K562 (cell line): ENCODE results near the gene GABRD. TPM values are rescaled to one million over a fixed set of nuclear protein-coding genes. Genes with fewer than 3 reads are reported as not detected.

Experiments
- ATF7 ChIP-seq: fragments of 450-650 bp; IDR thresholded peaks from 2 replicates; pipeline ENCODE4 v1.7.1; 2014; ENCODE audit warnings: mild to moderate bottlenecking, moderate library complexity
- ESRRA ChIP-seq: fragments of 450-650 bp; IDR thresholded peaks from 2 replicates; pipeline ENCODE4 v1.6.1; 2014; ENCODE audit warnings: low read depth, mild to moderate bottlenecking, moderate library complexity, borderline replicate concordance
- JUND ChIP-seq, 2 experiments: IDR thresholded peaks; 2 replicates in 1 of 2; 3 replicates in 1 of 2; pipeline ENCODE4 v1.6.1; 2011; ENCODE audit warnings: borderline replicate concordance in 2 of 2, low read depth in 2 of 2, low read length in 2 of 2, improper control_type of control experiment in 1 of 2, missing biosample characterization in 1 of 2, missing genetic modification characterization in 1 of 2, missing genetic modification reagents in 1 of 2
- RAD21 ChIP-seq, 2 experiments: fragments of 250-450 bp in 1 of 2; fragments of 450-650 bp in 1 of 2; sonication (Bioruptor Pico) in 1 of 2; formaldehyde crosslinking in 1 of 2; IDR thresholded peaks in 1 of 2; conservative IDR thresholded peaks in 1 of 2; 2 replicates each; pipeline versions ENCODE4 v1.4.0 to v1.8.0; 2020 to 2022; ENCODE audit warnings: mild to moderate bottlenecking in 2 of 2, moderate library complexity in 1 of 2
- RB1 ChIP-seq: fragments of 450-650 bp; IDR thresholded peaks from 2 replicates; pipeline ENCODE4 v1.6.1; 2017; ENCODE audit warnings: low read depth, mild to moderate bottlenecking
- RBM14 ChIP-seq: fragments of 200-400 bp; formaldehyde crosslinking; IDR thresholded peaks from 2 replicates; pipeline ENCODE4 v1.6.1; 2018; ENCODE audit warnings: low read depth, mild to moderate bottlenecking, low read length, moderate library complexity, borderline replicate concordance; ENCODE audit not compliant: insufficient read depth
- ZNF263 ChIP-seq: sonication (generic); formaldehyde crosslinking; IDR thresholded peaks from 2 replicates; pipeline ENCODE4 v1.8.0; 2022; ENCODE audit warnings: mild to moderate bottlenecking, missing genetic modification reagents, borderline replicate concordance
- polyA plus RNA-seq, 8 experiments: library from polyadenylated mRNA; depleted of rRNA in 4 of 8; stranded (reverse) in 5 of 8; unstranded in 3 of 8; fragments of >200 nt; fragmentation: Nextera tagmentation in 2 of 8; fragmentation: Illumina TruSeq in 1 of 8; extraction: Ambion mirVana in 2 of 8; extraction: Trizol in 1 of 8; gene quantifications; 2 replicates each; pipeline versions ENCODE4 v1.2.1 to v1.2.3, GENCODE V29; 2011 to 2014; ENCODE audit warnings: inconsistent platforms in 1 of 8, missing spikeins in 1 of 8
- total RNA-seq, 7 experiments: library from RNA; depleted of rRNA in 6 of 7; stranded (reverse); fragments of >200 nt in 6 of 7; fragmentation: Illumina TruSeq in 2 of 7; extraction: Trizol in 2 of 7; gene quantifications; 2 replicates each; pipeline versions ENCODE4 v1.2.1 to v1.2.3, GENCODE V29; 2011 to 2021; ENCODE audit warnings: low replicate concordance in 1 of 7
- TF ChIP-seq, protein P1 (sequence below): fragments of 150-350 bp; conservative IDR thresholded peaks from 2 replicates; pipeline ENCODE4 v1.6.1; 2014; ENCODE audit warnings: low read length
- TF ChIP-seq, protein P2 (sequence below): fragments of 250-450 bp; sonication (Bioruptor Pico); IDR thresholded peaks from 2 replicates; pipeline ENCODE4 v1.4.0; 2020
- TF ChIP-seq, protein P3 (sequence below): fragments of 450-650 bp; IDR thresholded peaks from 2 replicates; pipeline ENCODE4 v1.6.1; 2018; ENCODE audit not compliant: partially characterized antibody
- TF ChIP-seq, protein P4 (sequence below): fragments of 450-650 bp; IDR thresholded peaks from 2 replicates; pipeline ENCODE4 v1.6.1; 2017; ENCODE audit warnings: mild to moderate bottlenecking, moderate library complexity

GABRD gene
- total and polyA plus RNA-seq, 9 of the 15 experiments (the other 6 are each of a cell fraction or from before 2014, with no cell fraction given), result 0.07 TPM; not detected in 8

DNA sequence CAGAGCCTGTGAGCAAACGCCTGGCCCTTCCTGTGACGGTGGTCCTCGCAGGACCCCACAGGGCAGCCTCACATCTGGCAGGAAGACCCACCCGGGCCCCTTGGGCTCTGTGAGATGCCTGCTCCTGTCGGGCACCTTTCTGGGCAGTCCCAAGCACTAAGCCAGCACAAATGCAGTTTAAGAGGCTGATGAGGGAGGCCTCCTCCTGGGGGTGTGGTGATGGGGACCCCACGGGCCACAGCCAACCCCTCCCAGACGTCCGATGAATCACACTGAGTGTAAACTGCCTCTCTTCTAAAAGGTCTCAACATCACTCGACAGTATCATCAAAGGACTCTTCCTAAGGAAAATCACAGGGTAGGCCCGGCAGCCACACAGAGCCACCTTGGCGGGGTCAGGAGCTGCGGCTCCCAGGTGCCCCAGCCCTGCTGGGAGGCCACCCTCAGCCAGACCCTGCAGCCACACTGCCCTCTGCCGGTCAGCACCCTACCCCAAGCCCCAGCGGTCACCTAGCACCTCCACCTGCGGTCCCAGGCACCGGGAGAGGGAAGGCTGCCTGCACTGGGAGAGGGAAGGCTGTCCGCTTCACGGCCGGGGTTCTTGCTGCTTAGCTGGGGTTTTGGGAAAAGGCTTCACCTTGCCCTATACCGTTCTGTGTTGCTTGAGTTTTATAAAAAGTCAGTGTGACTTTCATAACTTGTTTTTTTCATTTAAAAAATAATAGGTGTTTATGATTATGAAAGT, 27.2 kb downstream of the GABRD start (continued):
- peak; percentile 25; the same call in 1 of the 2 replicates for TF ChIP-seq ATF7
- TF ChIP-seq ZNF263, result 0 out of 2 replicates have a peak, but pooled peaks have one; percentile 24
- TF ChIP-seq, protein P1, sequence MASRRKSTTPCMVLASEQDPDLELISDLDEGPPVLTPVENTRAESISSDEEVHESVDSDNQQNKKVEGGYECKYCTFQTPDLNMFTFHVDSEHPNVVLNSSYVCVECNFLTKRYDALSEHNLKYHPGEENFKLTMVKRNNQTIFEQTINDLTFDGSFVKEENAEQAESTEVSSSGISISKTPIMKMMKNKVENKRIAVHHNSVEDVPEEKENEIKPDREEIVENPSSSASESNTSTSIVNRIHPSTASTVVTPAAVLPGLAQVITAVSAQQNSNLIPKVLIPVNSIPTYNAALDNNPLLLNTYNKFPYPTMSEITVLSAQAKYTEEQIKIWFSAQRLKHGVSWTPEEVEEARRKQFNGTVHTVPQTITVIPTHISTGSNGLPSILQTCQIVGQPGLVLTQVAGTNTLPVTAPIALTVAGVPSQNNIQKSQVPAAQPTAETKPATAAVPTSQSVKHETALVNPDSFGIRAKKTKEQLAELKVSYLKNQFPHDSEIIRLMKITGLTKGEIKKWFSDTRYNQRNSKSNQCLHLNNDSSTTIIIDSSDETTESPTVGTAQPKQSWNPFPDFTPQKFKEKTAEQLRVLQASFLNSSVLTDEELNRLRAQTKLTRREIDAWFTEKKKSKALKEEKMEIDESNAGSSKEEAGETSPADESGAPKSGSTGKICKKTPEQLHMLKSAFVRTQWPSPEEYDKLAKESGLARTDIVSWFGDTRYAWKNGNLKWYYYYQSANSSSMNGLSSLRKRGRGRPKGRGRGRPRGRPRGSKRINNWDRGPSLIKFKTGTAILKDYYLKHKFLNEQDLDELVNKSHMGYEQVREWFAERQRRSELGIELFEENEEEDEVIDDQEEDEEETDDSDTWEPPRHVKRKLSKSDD, result no peak
- TF ChIP-seq, protein P2, sequence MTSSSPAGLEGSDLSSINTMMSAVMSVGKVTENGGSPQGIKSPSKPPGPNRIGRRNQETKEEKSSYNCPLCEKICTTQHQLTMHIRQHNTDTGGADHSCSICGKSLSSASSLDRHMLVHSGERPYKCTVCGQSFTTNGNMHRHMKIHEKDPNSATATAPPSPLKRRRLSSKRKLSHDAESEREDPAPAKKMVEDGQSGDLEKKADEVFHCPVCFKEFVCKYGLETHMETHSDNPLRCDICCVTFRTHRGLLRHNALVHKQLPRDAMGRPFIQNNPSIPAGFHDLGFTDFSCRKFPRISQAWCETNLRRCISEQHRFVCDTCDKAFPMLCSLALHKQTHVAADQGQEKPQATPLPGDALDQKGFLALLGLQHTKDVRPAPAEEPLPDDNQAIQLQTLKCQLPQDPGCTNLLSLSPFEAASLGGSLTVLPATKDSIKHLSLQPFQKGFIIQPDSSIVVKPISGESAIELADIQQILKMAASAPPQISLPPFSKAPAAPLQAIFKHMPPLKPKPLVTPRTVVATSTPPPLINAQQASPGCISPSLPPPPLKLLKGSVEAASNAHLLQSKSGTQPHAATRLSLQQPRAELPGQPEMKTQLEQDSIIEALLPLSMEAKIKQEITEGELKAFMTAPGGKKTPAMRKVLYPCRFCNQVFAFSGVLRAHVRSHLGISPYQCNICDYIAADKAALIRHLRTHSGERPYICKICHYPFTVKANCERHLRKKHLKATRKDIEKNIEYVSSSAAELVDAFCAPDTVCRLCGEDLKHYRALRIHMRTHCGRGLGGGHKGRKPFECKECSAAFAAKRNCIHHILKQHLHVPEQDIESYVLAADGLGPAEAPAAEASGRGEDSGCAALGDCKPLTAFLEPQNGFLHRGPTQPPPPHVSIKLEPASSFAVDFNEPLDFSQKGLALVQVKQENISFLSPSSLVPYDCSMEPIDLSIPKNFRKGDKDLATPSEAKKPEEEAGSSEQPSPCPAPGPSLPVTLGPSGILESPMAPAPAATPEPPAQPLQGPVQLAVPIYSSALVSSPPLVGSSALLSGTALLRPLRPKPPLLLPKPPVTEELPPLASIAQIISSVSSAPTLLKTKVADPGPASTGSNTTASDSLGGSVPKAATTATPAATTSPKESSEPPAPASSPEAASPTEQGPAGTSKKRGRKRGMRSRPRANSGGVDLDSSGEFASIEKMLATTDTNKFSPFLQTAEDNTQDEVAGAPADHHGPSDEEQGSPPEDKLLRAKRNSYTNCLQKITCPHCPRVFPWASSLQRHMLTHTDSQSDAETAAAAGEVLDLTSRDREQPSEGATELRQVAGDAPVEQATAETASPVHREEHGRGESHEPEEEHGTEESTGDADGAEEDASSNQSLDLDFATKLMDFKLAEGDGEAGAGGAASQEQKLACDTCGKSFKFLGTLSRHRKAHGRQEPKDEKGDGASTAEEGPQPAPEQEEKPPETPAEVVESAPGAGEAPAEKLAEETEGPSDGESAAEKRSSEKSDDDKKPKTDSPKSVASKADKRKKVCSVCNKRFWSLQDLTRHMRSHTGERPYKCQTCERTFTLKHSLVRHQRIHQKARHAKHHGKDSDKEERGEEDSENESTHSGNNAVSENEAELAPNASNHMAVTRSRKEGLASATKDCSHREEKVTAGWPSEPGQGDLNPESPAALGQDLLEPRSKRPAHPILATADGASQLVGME (CRISPR knock-in tag), result no peak
- TF ChIP-seq RB1, result peak; percentile 85
- TF ChIP-seq ESRRA, result peak; percentile 52; the same call in 1 of the 2 replicates
- no peak for TF ChIP-seq RBM14
- TF ChIP-seq, protein P3, sequence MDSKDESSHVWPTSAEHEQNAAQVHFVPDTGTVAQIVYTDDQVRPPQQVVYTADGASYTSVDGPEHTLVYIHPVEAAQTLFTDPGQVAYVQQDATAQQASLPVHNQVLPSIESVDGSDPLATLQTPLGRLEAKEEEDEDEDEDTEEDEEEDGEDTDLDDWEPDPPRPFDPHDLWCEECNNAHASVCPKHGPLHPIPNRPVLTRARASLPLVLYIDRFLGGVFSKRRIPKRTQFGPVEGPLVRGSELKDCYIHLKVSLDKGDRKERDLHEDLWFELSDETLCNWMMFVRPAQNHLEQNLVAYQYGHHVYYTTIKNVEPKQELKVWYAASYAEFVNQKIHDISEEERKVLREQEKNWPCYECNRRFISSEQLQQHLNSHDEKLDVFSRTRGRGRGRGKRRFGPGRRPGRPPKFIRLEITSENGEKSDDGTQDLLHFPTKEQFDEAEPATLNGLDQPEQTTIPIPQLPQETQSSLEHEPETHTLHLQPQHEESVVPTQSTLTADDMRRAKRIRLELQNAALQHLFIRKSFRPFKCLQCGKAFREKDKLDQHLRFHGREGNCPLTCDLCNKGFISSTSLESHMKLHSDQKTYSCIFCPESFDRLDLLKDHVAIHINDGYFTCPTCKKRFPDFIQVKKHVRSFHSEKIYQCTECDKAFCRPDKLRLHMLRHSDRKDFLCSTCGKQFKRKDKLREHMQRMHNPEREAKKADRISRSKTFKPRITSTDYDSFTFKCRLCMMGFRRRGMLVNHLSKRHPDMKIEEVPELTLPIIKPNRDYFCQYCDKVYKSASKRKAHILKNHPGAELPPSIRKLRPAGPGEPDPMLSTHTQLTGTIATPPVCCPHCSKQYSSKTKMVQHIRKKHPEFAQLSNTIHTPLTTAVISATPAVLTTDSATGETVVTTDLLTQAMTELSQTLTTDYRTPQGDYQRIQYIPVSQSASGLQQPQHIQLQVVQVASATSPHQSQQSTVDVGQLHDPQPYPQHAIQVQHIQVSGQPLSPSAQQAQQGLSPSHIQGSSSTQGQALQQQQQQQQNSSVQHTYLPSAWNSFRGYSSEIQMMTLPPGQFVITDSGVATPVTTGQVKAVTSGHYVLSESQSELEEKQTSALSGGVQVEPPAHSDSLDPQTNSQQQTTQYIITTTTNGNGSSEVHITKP, result peak; percentile 17
- TF ChIP-seq, protein P4, sequence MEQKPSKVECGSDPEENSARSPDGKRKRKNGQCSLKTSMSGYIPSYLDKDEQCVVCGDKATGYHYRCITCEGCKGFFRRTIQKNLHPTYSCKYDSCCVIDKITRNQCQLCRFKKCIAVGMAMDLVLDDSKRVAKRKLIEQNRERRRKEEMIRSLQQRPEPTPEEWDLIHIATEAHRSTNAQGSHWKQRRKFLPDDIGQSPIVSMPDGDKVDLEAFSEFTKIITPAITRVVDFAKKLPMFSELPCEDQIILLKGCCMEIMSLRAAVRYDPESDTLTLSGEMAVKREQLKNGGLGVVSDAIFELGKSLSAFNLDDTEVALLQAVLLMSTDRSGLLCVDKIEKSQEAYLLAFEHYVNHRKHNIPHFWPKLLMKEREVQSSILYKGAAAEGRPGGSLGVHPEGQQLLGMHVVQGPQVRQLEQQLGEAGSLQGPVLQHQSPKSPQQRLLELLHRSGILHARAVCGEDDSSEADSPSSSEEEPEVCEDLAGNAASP, result no peak
- peak; percentile 66 to 91 for TF ChIP-seq RAD21 (CRISPR knock-in tag; conservative IDR thresholded peaks at IDR 0.05 in 1 of 2, IDR thresholded peaks at IDR 0.05 in 1 of 2)
- 0 out of 2 replicates have a peak, but pooled peaks have one; percentile 23 for TF ChIP-seq JUND (IDR thresholded peaks at IDR 0.05; ENCODE audit: borderline replicate concordance, low read depth, low read length)
- no peak; the same call in 2 of the 3 replicates for TF ChIP-seq JUND (tag; IDR thresholded peaks at IDR 0.05; ENCODE audit: borderline replicate concordance, low read depth, low read length)
